Measurements from ENCODE around the gene PRPF8.

Gene PRPF8

GRCh38 chr17:1625581-1625980, 59.1 kb downstream of the PRPF8 start:
- no peak for DNase-seq (ENCODE audit: low read depth)

- no peak for DNase-seq (ENCODE audit: low read depth)
These were observed 59.6 kb downstream of the PRPF8 start for GRCh38 chr17:1625053-1625452.

GRCh38 chr17:1624650-1625049, 60.0 kb downstream of the PRPF8 start:
- no peak for DNase-seq (ENCODE audit: low read depth)

GRCh38 chr17:1623057-1623630, 61.5 kb downstream of the PRPF8 start:
- no peak for DNase-seq (ENCODE audit: low read depth)

GRCh38 chr17:1621273-1621954, 63.3 kb downstream of the PRPF8 start:
- no peak for DNase-seq (ENCODE audit: low read depth)

- DNase-seq (ENCODE audit: low read depth): no peak
These were observed 64.2 kb downstream of the PRPF8 start for GRCh38 chr17:1620486-1620885.

- DNase-seq (ENCODE audit: low read depth): peak; percentile 16
These were observed 67.0 kb downstream of the PRPF8 start for GRCh38 chr17:1617620-1618174.

GRCh38 chr17:1616101-1616500, 68.6 kb downstream of the PRPF8 start:
- no peak for DNase-seq (ENCODE audit: low read depth)

GRCh38 chr17:1612400-1612799, 72.3 kb downstream of the PRPF8 start:
- no peak for DNase-seq (ENCODE audit: low read depth)

- no peak for DNase-seq (ENCODE audit: low read depth)
These were observed 73.0 kb downstream of the PRPF8 start for GRCh38 chr17:1611715-1612114.

GRCh38 chr17:1608676-1609075, 76.0 kb downstream of the PRPF8 start:
- DNase-seq (ENCODE audit: low read depth): no peak

- no peak for DNase-seq (ENCODE audit: low read depth)
These were observed 76.7 kb downstream of the PRPF8 start for GRCh38 chr17:1607971-1608320.

- no peak for DNase-seq (ENCODE audit: low read depth)
These were observed 78.2 kb downstream of the PRPF8 start for GRCh38 chr17:1606352-1606985.

- DNase-seq (ENCODE audit: low read depth): no peak
These were observed 78.9 kb downstream of the PRPF8 start for GRCh38 chr17:1605681-1606351.

GRCh38 chr17:1604831-1605528, 79.7 kb downstream of the PRPF8 start:
- no peak for DNase-seq (ENCODE audit: low read depth)

- DNase-seq (ENCODE audit: low read depth): no peak
These were observed 83.1 kb downstream of the PRPF8 start for GRCh38 chr17:1601571-1601970.

Data from fibroblast of the conjunctiva (primary cell).